Thyroid gland (tissue), 4 donors: ENCODE results near the gene MYOF. TPM values are rescaled to one million over a fixed set of nuclear protein-coding genes. Genes with fewer than 3 reads are reported as not detected.

Experiments
- DNase-seq, 2 donors: peaks; one replicate each; pipeline ENCODE4 v3.0.0-alpha.2; 2019
- H3K27ac ChIP-seq, 3 donors: fragments of 200-600 bp; sonication (generic); 1 replicate in 2 of 3; 2 replicates in 1 of 3; pipeline ENCODE4 v1.5.1; 2016 to 2019; ENCODE audit warnings: mild to moderate bottlenecking in 1 of 3, moderate library complexity in 1 of 3
- H3K27me3 ChIP-seq: fragments of 200-600 bp; sonication (generic); one replicate; pipeline ENCODE4 v1.5.1; 2019
- H3K36me3 ChIP-seq, 2 donors: fragments of 200-600 bp; sonication (generic); one replicate each; pipeline ENCODE4 v1.5.1; 2016 to 2019
- H3K4me1 ChIP-seq, 2 donors: fragments of 200-600 bp; sonication (generic); one replicate each; pipeline ENCODE4 v1.5.1; 2017 to 2019
- H3K4me3 ChIP-seq, 3 donors: fragments of 200-600 bp; sonication (generic); replicated peaks in 1 of 3; 1 replicate in 2 of 3; 2 replicates in 1 of 3; pipeline ENCODE4 v1.5.1; 2016; ENCODE audit warnings: mild to moderate bottlenecking in 1 of 3
- H3K9me3 ChIP-seq: fragments of 200-600 bp; sonication (generic); one replicate; pipeline ENCODE4 v1.5.1; 2017
- POLR2A ChIP-seq, 2 donors: fragments of 450-650 bp; IDR thresholded peaks; one replicate each; pipeline ENCODE4 v1.6.1; 2017; ENCODE audit warnings: antibody characterized with exemption in 2 of 2, mild to moderate bottlenecking in 2 of 2, moderate library complexity in 1 of 2
- WGBS, 2 donors: methylation state at CpG; one replicate each; pipeline ENCODE4 v1.1.5; 2017; 5-methylcytosine and 5-hydroxymethylcytosine counted together
- intact Hi-C: fragments of 100-400 bp; cut with DNase I; formaldehyde crosslinking; loops from one replicate; pipeline ENCODE4 v1.15.1; 2023
- total RNA-seq, 4 donors: library from RNA; depleted of rRNA; stranded (reverse); fragments of >200 nt; gene quantifications; one replicate each; pipeline ENCODE4 v1.2.3, GENCODE V29; 2016
- TF ChIP-seq, protein P1 (sequence below), 6 experiments: fragments of 200-600 bp in 3 of 6; fragments of 450-650 bp in 3 of 6; sonication (generic) in 3 of 6; IDR thresholded peaks; one replicate each; pipeline ENCODE4 v1.5.1; 2016 to 2019; ENCODE audit warnings: antibody characterized with exemption in 6 of 6, mild to moderate bottlenecking in 2 of 6, inconsistent platforms in 1 of 6, moderate library complexity in 1 of 6

The MYOF gene
- total RNA-seq, 4 donors from 2014 or later: 72.3 to 210 (median 118) TPM

DNA sequence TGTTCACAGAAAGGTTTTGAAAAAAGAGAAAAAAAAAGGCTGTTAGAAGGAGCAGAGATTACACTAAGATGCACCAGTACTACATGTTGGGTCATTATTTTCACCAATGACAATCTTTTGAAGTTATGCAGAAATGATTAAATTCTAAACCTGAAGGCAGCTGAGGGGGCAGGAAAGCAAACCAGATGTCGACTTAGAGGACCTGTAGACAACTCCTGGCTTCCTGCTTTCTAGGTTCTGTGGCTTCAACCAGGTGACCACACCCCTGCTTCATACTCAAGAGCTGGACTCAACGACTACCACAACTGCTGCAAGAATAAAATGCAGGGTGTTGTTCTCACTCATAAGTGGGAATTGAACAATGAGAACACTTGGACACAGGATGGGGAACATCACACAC, 30.0 kb downstream of the MYOF start:
- TF ChIP-seq POLR2A (IDR thresholded peaks at IDR 0.05): no peak
- H3K4me1 ChIP-seq: peaks cover 0 to 19% of the 10 kb centered on the region in 2 donors
- no peaks in the 10 kb centered on the region for H3K36me3 ChIP-seq
- WGBS, 2 donors: 25 to 32% methylated on average over 2 of the region's 2 CpGs
- no peaks in the 10 kb centered on the region for H3K27me3 ChIP-seq
- no peak for DNase-seq
- intact Hi-C loops: no loop called here
- no peaks in the 10 kb centered on the region for H3K9me3 ChIP-seq
- H3K4me3 ChIP-seq: no peak overlapping the region
- H3K27ac ChIP-seq: peak overlapping the region; percentile 38 to 60 (median 51)

DNA sequence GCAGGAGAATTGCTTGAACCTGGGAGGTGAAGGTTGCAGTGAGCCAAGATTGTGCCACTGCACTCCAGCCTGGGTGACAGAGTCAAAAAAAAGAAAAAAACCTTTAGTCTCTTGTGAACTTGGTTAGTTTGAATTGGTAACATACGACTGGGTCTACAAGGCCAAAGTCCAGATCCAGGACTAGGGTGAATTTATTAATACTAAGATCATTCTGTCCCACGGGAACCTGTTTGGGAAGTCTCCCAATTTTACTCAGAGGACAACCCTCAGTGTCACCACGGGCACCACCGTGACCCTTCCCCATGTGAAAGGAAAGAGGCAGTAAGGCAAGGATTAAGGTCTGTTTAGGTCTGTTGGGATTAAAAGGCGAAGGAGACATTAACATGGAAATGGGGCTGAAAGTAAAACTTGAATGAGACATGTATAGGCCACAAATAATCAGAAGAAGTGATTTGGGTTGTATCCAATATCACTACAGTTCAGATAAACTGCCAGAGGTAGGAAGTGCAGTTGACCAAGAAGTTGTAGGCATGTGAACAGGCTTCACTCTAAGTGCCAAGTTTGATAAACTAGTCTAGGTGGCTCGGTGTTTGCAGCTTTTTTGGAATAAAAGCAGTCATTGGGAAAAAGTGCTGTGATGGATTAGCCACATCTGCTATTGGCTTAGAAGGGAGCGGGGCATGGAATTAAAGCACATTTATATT, 30.7 kb downstream of the MYOF start:
- H3K36me3 ChIP-seq: no peaks in the 10 kb centered on the region
- H3K27me3 ChIP-seq: no peaks in the 10 kb centered on the region
- intact Hi-C loops: no loop called here
- no peaks in the 10 kb centered on the region for H3K9me3 ChIP-seq
- H3K4me3 ChIP-seq: no peak overlapping the region
- peak overlapping the region; percentile 38 to 60 (median 51) for H3K27ac ChIP-seq
- DNase-seq: no peak
- WGBS, 2 donors: 74 to 80% methylated on average over 7 of the region's 7 CpGs
- TF ChIP-seq, protein P1, sequence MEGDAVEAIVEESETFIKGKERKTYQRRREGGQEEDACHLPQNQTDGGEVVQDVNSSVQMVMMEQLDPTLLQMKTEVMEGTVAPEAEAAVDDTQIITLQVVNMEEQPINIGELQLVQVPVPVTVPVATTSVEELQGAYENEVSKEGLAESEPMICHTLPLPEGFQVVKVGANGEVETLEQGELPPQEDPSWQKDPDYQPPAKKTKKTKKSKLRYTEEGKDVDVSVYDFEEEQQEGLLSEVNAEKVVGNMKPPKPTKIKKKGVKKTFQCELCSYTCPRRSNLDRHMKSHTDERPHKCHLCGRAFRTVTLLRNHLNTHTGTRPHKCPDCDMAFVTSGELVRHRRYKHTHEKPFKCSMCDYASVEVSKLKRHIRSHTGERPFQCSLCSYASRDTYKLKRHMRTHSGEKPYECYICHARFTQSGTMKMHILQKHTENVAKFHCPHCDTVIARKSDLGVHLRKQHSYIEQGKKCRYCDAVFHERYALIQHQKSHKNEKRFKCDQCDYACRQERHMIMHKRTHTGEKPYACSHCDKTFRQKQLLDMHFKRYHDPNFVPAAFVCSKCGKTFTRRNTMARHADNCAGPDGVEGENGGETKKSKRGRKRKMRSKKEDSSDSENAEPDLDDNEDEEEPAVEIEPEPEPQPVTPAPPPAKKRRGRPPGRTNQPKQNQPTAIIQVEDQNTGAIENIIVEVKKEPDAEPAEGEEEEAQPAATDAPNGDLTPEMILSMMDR (IDR thresholded peaks at IDR 0.05): no peak
- TF ChIP-seq POLR2A (IDR thresholded peaks at IDR 0.05): no peak
- H3K4me1 ChIP-seq: peaks cover 2 to 25% of the 10 kb centered on the region in 2 donors

DNA sequence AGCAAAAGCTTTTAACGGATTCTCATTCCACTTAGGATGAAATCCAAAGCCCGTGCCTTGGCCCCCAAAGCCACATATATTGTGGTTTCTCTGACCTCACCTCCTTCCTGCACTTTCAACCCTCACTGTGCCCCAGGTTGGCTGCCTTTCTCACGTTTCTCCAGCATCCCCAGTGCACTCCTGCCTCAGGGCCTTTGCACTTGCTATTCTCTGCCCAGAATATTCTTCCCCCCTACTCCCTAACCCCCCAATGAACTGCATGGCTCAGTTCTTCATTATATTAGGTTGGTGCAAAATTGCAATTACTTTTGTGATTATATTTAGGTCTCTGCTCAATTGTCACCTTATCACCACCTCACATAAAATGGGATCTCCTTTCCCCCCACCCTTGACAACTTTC, 34.2 kb downstream of the MYOF start:
- no peak for TF ChIP-seq POLR2A (IDR thresholded peaks at IDR 0.05)
- no peaks in the 10 kb centered on the region for H3K36me3 ChIP-seq
- intact Hi-C loops: no loop called here
- DNase-seq: no peak
- H3K4me1 ChIP-seq: peaks cover 29 to 54% of the 10 kb centered on the region in 2 donors
- H3K27me3 ChIP-seq: no peaks in the 10 kb centered on the region
- H3K4me3 ChIP-seq: no peak overlapping the region
- 60 to 67% methylated on average over 3 of the region's 3 CpGs for WGBS, 2 donors
- H3K27ac ChIP-seq: peak overlapping the region in 2 of 3 donors; percentile 42 to 55
- H3K9me3 ChIP-seq: no peaks in the 10 kb centered on the region

DNA sequence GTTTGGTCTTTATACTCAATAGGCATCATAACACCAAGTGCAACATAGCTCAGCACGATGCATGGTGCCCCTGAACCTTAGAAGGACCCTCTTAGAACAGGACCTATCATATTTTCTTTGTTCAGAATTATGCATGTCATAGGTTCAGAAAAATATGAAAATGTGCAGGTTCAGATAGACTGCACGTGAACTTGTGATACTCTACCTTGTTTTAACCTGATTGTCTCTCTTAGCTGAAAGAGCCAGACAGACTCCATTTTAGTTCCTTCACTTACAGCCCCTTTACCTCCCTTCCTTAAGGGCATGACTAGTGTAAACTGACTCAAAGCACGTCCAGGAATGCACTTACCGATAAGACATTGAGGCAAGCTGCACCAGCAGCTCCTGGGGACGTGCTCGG, 35.1 kb downstream of the MYOF start:
- TF ChIP-seq, protein P1 (IDR thresholded peaks at IDR 0.05): no peak
- no peak for TF ChIP-seq POLR2A (IDR thresholded peaks at IDR 0.05)
- H3K4me1 ChIP-seq: peaks cover 34 to 59% of the 10 kb centered on the region in 2 donors
- peak overlapping the region; percentile 88 to 100 (median 99) for H3K27ac ChIP-seq
- no peaks in the 10 kb centered on the region for H3K27me3 ChIP-seq
- no peak overlapping the region for H3K4me3 ChIP-seq
- 76 to 80% methylated on average over 6 of the region's 6 CpGs for WGBS, 2 donors
- H3K36me3 ChIP-seq: no peaks in the 10 kb centered on the region
- intact Hi-C loops: no loop called here
- DNase-seq: no peak
- no peaks in the 10 kb centered on the region for H3K9me3 ChIP-seq

DNA sequence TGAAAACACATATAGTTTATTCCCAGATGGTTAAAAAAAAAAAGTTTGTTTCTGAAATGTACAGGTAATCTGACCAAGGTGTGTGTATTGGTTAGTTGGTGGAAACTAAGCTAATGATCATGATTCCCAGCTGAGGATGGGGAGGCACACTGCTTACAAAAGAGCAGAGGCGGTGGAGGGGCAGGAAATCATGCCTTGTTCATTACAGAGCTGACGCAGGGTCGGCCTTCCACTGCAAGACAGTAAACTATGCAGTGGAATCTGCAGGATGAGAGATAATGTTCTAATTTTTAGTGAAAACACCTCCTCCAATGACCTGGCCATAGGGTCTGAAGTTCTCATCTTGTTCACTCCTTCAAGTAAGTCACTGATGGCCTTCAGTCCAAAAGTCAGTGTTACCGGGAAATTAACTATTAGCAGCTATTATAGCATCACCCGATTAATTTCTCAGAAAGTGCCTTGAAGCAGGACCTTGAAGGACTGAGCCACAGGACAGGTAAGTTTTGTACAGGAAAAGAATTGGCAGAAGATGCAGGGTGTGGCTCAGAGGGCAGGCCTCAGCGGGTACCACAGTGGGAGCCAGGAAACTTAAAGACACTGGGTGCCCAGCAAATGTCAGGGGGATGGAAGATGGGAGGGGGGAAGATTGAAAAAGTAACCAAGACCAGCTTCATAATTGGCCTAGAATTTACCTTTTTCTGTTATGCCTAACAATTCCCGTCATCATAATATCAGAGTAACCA, 36.0 kb downstream of the MYOF start:
- Histone ChIP-seq H3K27ac (peak overlapping the region; percentile 88 to 100 (median 99)), H3K4me1 (peaks cover 40 to 58% of the 10 kb centered on the region in 2 donors), H3K36me3 (no peaks in the 10 kb centered on the region), H3K4me3 (no peak overlapping the region), H3K9me3 (no peaks in the 10 kb centered on the region), H3K27me3 (no peaks in the 10 kb centered on the region)
- 48 to 54% methylated on average over 7 of the region's 7 CpGs for WGBS, 2 donors
- TF ChIP-seq, protein P1 (IDR thresholded peaks at IDR 0.05): no peak
- peak; percentile 30 to 36 for DNase-seq
- intact Hi-C loops: no loop called here
